NCI-H524 treated with DMSO at 0.1 percent for 48 hours (cell line): ENCODE measurements around the gene CXorf51A.
"Not testable (repeated sequence)": the region's sequence is repeated elsewhere in the genome, so short reads cannot be mapped to it uniquely, and the experiment has no call there.

Source experiments
- DNase-seq: peaks from one replicate; lab custom pipeline; 2025; lab: John Stamatoyannopoulos, UW

Gene CXorf51A

DNA sequence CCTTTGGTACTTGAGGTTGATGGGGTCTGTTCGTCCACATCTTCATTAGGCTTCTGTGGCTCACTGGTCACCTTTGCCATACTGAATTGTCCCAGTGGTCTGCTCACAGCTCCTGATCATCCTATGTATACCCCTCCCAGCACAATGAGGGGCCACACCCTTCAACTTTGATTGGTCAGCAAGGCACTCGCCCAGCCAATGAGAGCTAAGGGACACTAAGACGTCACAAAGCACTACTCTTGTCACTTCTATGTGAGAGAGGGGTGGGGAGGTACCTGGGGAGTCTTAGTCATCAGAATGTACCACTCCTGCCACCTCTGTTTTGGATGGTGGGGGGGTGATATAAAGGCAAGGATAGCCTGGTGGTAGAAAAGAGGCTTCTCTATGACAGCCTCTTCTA lies at the start of gene CXorf51A:
Gene CXorf51A, minus strand, starts transcription at position 101 of the 400 bp plus-strand sequence. Its CDS starts 21 bp downstream, at position 80.
- not testable (repeated sequence) for DNase-seq

DNA sequence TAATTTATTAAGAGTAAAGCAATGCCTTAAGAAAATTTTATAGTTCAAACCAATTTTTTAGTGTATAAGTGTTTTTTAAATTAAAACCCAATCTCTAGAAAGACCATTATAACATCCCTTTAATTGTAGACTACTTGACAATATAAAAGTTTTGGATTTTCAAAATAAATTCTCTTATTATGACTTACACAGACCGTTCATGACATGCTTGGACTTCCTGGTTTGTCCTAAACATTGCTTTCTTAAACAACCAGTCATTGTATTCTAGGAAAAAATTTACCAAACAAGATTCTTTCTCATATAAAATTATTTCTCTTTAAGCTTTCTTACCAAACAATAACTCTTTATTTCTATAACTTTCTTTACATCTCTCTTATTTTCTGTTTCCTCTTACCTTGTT lies 49.0 kb upstream of the CXorf51A start:
- no peak for DNase-seq

DNA sequence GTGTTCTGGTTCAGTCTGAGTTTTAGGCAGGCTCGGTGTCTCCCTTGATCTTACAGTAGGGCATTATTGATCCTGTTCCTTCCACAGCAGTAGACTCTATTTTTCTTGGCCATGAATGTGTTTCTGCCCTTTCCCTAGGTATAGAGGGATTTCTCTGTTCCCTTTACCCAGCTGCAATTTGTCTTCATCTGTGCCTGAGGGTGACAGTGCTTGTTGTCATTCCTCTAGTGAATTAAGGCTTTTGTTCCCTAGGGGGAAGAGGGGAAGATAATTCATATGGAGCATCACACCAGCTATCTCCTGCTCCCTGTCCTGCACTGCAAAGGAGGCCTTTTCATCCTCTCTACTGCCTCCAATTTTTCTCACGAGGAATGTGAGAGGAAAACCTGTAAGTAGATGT lies 39.7 kb upstream of the CXorf51A start:
- DNase-seq: no peak

DNA sequence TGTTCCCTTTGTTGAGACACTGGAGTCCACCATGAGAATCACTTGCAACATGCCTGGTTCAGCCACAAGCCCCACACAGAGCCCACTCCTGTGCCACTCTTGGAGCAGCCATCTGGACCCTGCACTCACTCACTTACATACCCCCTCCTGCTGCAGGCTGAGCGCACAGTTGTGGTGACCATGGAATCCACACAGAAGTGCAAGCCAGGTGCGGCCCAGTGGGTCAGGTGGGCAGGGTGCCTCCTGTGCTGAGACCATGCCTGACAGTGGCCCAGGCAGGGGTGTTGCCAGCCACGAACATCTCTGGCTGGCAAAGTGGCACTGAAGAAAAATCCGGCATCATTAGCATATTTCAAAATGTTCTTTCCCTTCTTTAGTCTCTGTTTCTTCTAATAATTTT lies 17.4 kb upstream of the CXorf51A start:
- DNase-seq: no peak

DNA sequence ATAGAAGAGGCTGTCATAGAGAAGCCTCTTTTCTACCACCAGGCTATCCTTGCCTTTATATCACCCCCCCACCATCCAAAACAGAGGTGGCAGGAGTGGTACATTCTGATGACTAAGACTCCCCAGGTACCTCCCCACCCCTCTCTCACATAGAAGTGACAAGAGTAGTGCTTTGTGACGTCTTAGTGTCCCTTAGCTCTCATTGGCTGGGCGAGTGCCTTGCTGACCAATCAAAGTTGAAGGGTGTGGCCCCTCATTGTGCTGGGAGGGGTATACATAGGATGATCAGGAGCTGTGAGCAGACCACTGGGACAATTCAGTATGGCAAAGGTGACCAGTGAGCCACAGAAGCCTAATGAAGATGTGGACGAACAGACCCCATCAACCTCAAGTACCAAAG lies 5.1 kb downstream of the CXorf51A start, which contains the start of gene CXorf51B:
Gene CXorf51B, plus strand, starts transcription at position 301 of the 400 bp plus-strand sequence. Its CDS starts 21 bp downstream, at position 322.
- not testable (repeated sequence) for DNase-seq
